Purkinje cell (primary cell): ENCODE data around the gene CCND3. TPM values are rescaled to one million over a fixed set of nuclear protein-coding genes. Genes with fewer than 3 reads are reported as not detected.

ENCODE experiments used
- polyA plus RNA-seq: library from polyadenylated mRNA; unstranded; fragments of >200 nt; fragmentation: Nextera tagmentation; gene quantifications from 2 replicates; pipeline ENCODE4 v1.2.1, GENCODE V29; 2014

CCND3 gene
- polyA plus RNA-seq, result 6.4 and 11.7 TPM in 2 replicates

GRCh38 chr6:41941280-41942066 lies at the start of gene CCND3:
CCND3 (minus strand) TSS chr6:41941808; CDS start chr6:41941649, 159 bp downstream.

DNA sequence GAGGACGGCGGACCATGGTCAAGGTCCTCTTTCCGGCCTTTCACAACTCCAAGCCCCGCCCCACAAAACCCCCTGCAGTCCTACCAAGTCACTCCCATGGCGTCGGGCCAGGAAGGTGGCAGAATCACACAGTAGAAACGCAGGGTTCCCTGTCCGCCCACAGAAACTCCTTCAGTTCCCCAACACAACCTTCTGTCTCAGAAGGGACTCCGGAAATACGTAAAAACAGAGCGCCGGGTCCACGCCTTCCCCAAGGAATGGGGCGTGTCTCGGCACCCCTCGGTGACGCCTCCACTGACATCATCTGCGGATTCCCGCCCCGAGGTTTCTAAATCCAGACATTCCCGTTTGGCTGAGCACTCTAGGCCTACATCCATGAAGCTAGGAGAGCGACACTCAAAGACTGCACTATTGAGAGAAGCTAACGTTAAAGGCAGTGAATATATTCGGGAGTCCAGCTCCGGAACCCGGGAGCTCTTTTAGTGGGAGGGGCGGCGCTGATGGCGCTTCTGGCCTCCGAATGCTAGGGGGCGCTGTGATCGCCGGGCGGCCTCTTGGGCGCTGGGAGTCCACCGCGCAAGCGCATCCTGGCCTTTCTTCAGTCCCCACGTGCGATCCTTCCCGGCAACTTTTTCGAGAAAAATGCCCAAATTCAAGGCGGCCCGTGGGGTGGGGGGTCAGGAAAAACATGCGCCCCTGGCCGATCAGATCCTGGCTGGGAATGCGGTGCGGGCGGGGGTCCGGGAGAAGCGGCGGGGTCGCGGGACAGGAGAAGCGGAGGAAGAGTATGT lies 20.5 kb downstream of the CCND3 start, which contains the start of the genes BYSL and MED20:
Gene BYSL (plus strand): TSS at position 579 of the 791 bp plus-strand sequence. CDS start 64 bp downstream, at position 643.
Gene MED20 (minus strand): TSS at position 219 of the 791 bp plus-strand sequence. CDS start 121 bp downstream, at position 98.

GRCh38 chr6:41895300-41896233 lies 46.0 kb downstream of the CCND3 start, which contains the start of gene USP49:
USP49 (minus strand) TSS chr6:41895375; CDS start chr6:41806983, 88,392 bp downstream.

Other genes starting within 250 kb of the CCND3 start
- gene TFEB, start 206.2 kb downstream of the CCND3 start, polyA plus RNA-seq, result not detected in 2 replicates
- gene PGC, start 194.4 kb downstream of the CCND3 start, polyA plus RNA-seq, result not detected in 2 replicates
- gene FRS3, start 161.9 kb downstream of the CCND3 start, polyA plus RNA-seq, result 1.0 and 1.4 TPM in 2 replicates
- gene PRICKLE4, start 161.0 kb downstream of the CCND3 start, polyA plus RNA-seq, result not detected in 2 replicates
- gene TOMM6, start 154.1 kb downstream of the CCND3 start, polyA plus RNA-seq, result 535 and 586 TPM in 2 replicates
- gene USP49, start 46.4 kb downstream of the CCND3 start, polyA plus RNA-seq, result 0.95 and 1.0 TPM in 2 replicates
- gene MED20, start 20.7 kb downstream of the CCND3 start, polyA plus RNA-seq, result 3.2 and 3.3 TPM in 2 replicates
- gene BYSL, start 20.3 kb downstream of the CCND3 start, polyA plus RNA-seq, result 9.8 and 13.2 TPM in 2 replicates
- gene TAF8, start 108.7 kb upstream of the CCND3 start, polyA plus RNA-seq, result 14.6 and 20.1 TPM in 2 replicates
- gene C6orf132, start 200.8 kb upstream of the CCND3 start, polyA plus RNA-seq, result not detected in 2 replicates
- 0.69 TPM in 1 of 2 replicates, not detected in the other for gene GUCA1A, start 231.6 kb upstream of the CCND3 start, polyA plus RNA-seq